Lower leg skin (tissue), 3 donors: ENCODE measurements around the gene MYO5A.

Experiments
- CTCF ChIP-seq, 3 donors: fragments of 450-650 bp; IDR thresholded peaks; one replicate each; pipeline ENCODE4 v1.5.1; 2016; ENCODE audit warnings: antibody characterized with exemption in 3 of 3, mild to moderate bottlenecking in 3 of 3, moderate library complexity in 2 of 3
- POLR2A ChIP-seq, 2 donors: fragments of 450-650 bp; IDR thresholded peaks; one replicate each; pipeline ENCODE4 v1.6.1; 2016 to 2017; ENCODE audit warnings: antibody characterized with exemption in 2 of 2, mild to moderate bottlenecking in 1 of 2, moderate library complexity in 1 of 2

DNA sequence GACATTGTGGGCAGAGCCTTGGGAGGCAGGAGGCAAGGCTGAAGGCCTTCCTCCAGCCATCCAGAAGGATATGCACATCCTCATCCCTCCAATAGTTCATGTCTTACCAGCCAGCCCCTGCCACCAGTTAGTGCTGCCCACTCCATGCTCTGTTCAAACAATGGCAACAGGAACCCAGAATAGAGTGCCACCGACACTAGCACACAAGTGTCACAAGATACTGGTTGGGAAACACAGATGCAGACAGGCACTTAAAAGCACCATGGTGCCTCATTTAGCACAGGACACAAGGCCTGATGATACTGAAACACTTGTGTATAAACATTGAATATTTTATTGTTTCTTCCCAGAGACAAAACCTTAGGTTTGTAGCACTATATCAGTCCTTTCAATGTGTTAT lies 176.6 kb downstream of the MYO5A start:
- no peak for TF ChIP-seq CTCF (IDR thresholded peaks at IDR 0.05)
- TF ChIP-seq POLR2A (IDR thresholded peaks at IDR 0.05), result no peak
